Nephron progenitor cell (in vitro differentiated cells): Measurements from ENCODE around the gene CLASP1.
"Not testable (repeated sequence)": the region's sequence is repeated elsewhere in the genome, so short reads cannot be mapped to it uniquely, and the experiment has no call there.

ENCODE experiments used
- DNase-seq: peaks from one replicate; pipeline ENCODE4 v3.0.0; 2021
- H3K27ac Mint-ChIP-seq: 2 replicates; pipeline ENCODE4 v1.8.0; 2021; ENCODE audit warnings: mild to moderate bottlenecking, moderate library complexity, mixed read lengths
- H3K27me3 Mint-ChIP-seq: 2 replicates; pipeline ENCODE4 v1.8.0; 2021; ENCODE audit warnings: mild to moderate bottlenecking, low read depth, mixed read lengths; ENCODE audit not compliant: poor library complexity
- H3K36me3 Mint-ChIP-seq: 2 replicates; pipeline ENCODE4 v1.8.0; 2021; ENCODE audit warnings: low read depth, mixed read lengths
- H3K4me1 Mint-ChIP-seq: 2 replicates; pipeline ENCODE4 v1.8.0; 2021; ENCODE audit warnings: mixed read lengths
- H3K4me3 Mint-ChIP-seq: 2 replicates; pipeline ENCODE4 v1.8.0; 2021; ENCODE audit warnings: mild to moderate bottlenecking, moderate library complexity, mixed read lengths
- H3K9me3 Mint-ChIP-seq: 2 replicates; pipeline ENCODE4 v1.8.0; 2021; ENCODE audit warnings: mild to moderate bottlenecking, moderate library complexity, mixed read lengths
- TF ChIP-seq, protein P1 (sequence below): fragments of 200-600 bp; sonication (generic); IDR thresholded peaks from 2 replicates; pipeline ENCODE4 v1.5.0; 2021; ENCODE audit warnings: antibody characterized with exemption

Gene CLASP1

GRCh38 chr2:121565389-121566250 lies 83.6 kb downstream of the CLASP1 start:
- DNase-seq = no peak

GRCh38 chr2:121564905-121565304 lies 84.4 kb downstream of the CLASP1 start:
- DNase-seq = no peak
- TF ChIP-seq, protein P1, sequence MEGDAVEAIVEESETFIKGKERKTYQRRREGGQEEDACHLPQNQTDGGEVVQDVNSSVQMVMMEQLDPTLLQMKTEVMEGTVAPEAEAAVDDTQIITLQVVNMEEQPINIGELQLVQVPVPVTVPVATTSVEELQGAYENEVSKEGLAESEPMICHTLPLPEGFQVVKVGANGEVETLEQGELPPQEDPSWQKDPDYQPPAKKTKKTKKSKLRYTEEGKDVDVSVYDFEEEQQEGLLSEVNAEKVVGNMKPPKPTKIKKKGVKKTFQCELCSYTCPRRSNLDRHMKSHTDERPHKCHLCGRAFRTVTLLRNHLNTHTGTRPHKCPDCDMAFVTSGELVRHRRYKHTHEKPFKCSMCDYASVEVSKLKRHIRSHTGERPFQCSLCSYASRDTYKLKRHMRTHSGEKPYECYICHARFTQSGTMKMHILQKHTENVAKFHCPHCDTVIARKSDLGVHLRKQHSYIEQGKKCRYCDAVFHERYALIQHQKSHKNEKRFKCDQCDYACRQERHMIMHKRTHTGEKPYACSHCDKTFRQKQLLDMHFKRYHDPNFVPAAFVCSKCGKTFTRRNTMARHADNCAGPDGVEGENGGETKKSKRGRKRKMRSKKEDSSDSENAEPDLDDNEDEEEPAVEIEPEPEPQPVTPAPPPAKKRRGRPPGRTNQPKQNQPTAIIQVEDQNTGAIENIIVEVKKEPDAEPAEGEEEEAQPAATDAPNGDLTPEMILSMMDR = no peak
- Mint-ChIP-seq H3K27ac (no peak overlapping the region), H3K4me1 (peaks cover 54% of the 10 kb centered on the region), H3K4me3 (no peak overlapping the region), H3K36me3 (peaks cover 35% of the 10 kb centered on the region), H3K27me3 (no peaks in the 10 kb centered on the region), H3K9me3 (peaks cover 24% of the 10 kb centered on the region)

More at GRCh38 chr2:121565389-121566250, 83.6 kb downstream of the CLASP1 start:
- Mint-ChIP-seq H3K4me1 (peaks cover 61% of the 10 kb centered on the region), H3K27me3 (no peaks in the 10 kb centered on the region), H3K9me3 (peaks cover 24% of the 10 kb centered on the region), H3K27ac (peak overlapping the region; percentile 28), H3K4me3 (no peak overlapping the region), H3K36me3 (peaks cover 35% of the 10 kb centered on the region)
- TF ChIP-seq, protein P1 = no peak

DNA sequence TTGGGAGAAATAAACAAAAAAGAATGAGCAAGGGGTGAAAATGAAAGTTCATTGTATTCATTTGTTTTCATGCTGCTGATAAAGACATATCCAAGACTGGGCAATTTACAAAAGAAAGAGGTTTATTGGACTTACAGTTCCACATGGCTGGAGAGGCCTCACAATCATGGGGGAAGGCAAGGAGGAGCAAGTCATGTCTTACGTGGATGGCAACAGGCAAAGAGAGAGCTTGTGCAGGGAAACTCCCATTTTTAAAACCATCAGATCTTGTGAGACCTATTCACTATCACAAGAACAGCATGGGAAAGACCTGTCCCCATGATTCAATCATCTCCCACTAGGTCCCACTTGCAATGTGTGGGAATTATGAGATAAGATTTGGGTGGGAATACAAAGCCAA lies 85.5 kb downstream of the CLASP1 start:
- Mint-ChIP-seq H3K4me1 (peaks cover 49% of the 10 kb centered on the region), H3K9me3 (peaks cover 24% of the 10 kb centered on the region), H3K36me3 (peaks cover 29% of the 10 kb centered on the region)
- H3K27ac Mint-ChIP-seq, H3K4me3 Mint-ChIP-seq, DNase-seq, H3K27me3 Mint-ChIP-seq: not testable (repeated sequence)

- Mint-ChIP-seq H3K4me1 (peaks cover 44% of the 10 kb centered on the region), H3K4me3 (no peak overlapping the region), H3K27me3 (no peaks in the 10 kb centered on the region), H3K27ac (peak overlapping the region; percentile 24), H3K9me3 (peaks cover 24% of the 10 kb centered on the region), H3K36me3 (peaks cover 29% of the 10 kb centered on the region)
- no peak for DNase-seq
- TF ChIP-seq, protein P1 = no peak
These were observed 86.7 kb downstream of the CLASP1 start for GRCh38 chr2:121562269-121563176.

DNA sequence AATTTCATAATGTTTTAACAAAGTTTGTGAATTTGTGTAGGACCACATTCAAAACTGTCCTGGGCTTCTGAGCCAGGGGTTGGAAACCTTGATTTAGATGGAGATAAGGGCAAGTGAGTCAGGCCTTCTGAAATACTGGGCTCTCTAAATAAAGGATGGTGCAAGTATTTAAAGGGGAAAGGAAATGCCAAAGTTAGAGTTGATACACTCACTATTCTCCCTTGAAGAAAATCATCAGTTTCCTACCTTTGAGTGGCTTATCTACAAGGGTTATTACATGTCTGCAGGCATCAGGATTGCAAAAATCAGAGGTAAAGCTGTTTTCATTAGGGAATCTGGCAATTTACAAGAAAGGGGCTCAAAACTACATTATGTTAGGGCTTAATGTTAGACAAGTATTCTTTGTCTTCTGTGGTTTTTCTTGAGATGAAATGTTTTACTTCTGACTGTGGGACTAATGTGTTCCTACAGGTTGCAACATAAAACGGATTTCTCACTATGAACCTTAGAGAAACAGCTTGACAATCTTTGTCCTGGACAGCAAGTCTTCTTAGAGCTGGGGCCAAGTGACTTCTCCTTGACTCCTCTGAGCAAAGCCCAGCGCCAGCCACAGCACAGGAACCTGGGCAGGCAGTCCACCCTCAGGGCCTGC lies 87.5 kb downstream of the CLASP1 start:
- H3K4me1 Mint-ChIP-seq = peaks cover 44% of the 10 kb centered on the region
- H3K27ac Mint-ChIP-seq = no peak overlapping the region
- H3K27me3 Mint-ChIP-seq = no peaks in the 10 kb centered on the region
- no peak overlapping the region for H3K4me3 Mint-ChIP-seq
- TF ChIP-seq, protein P1 = no peak
- DNase-seq = no peak
- peaks cover 24% of the 10 kb centered on the region for H3K9me3 Mint-ChIP-seq
- H3K36me3 Mint-ChIP-seq = peaks cover 29% of the 10 kb centered on the region

- TF ChIP-seq, protein P1 = no peak
- H3K4me1 Mint-ChIP-seq = peaks cover 36% of the 10 kb centered on the region
- no peaks in the 10 kb centered on the region for H3K27me3 Mint-ChIP-seq
- H3K9me3 Mint-ChIP-seq = peaks cover 3% of the 10 kb centered on the region
- H3K27ac Mint-ChIP-seq = no peak overlapping the region
- H3K36me3 Mint-ChIP-seq = peaks cover 6% of the 10 kb centered on the region
- H3K4me3 Mint-ChIP-seq = no peak overlapping the region
- DNase-seq = no peak
These were observed 90.9 kb downstream of the CLASP1 start for GRCh38 chr2:121558329-121558728.
